ENCODE data around the gene POC1B.

- TF ChIP-seq CTCF (IDR thresholded peaks at IDR 0.05) = peak in 1 of 6 experiments; percentile 4
- TF ChIP-seq POLR2A (IDR thresholded peaks at IDR 0.05) = peak; percentile 38 to 50
These were observed at the start of gene POC1B for GRCh38 chr12:89525824-89526770.
